ENCODE data around the gene MRAP. TPM values are rescaled to one million over a fixed set of nuclear protein-coding genes. Genes with fewer than 3 reads are reported as not detected.

MRAP gene
- total RNA-seq, 2 donors from 2014 or later: not detected

DNA sequence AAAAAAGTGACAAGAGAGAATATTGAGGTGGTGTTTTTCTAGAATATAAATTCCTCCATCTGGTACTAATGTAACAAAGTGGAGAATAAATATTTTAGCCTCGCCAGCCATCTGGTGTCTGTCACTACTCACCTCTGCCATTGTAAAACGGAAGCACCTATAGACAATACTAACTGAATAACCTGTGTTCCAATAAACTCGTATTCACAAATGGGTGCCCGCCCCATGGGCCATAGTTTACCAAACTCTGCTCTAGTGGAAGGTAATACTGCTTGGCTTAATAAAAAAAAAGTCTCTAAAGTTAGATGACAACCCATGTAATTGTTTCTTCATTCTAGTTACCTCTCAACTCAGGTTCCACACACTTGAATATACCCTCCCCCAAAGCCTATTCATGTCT, 27.9 kb upstream of the MRAP start:
- no peak for DNase-seq

DNA sequence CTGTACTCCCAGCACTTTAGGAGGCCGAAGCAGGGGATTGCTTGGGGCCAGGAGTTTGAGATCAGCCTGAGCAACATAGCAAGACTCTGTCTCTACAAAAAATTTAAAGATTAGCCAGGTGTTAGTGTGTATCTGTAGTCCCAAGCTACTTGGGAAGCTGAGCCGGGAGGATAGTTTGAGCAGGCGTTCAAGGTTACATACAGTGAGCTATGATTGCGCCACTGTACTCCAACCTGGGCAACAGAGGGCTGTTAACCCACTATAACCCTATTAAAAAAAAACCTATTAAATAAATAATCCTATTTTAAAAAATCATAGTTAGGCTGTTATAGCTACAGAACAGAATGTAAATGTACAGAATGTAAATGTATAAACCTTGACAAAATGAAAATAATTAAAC, 22.0 kb upstream of the MRAP start:
- Histone ChIP-seq H3K9ac (ENCODE audit: low read depth in 2 of 2, low read length in 2 of 2) (no peak overlapping the region), H3K27ac (no peak overlapping the region), H3K4me1 (peaks cover 4% of the 10 kb centered on the region), H3K9me3 (no peaks in the 10 kb centered on the region), H3K4me3 (no peak overlapping the region), H3K36me3 (no peaks in the 10 kb centered on the region), H3K27me3 (no peaks in the 10 kb centered on the region)
- TF ChIP-seq, protein P1, sequence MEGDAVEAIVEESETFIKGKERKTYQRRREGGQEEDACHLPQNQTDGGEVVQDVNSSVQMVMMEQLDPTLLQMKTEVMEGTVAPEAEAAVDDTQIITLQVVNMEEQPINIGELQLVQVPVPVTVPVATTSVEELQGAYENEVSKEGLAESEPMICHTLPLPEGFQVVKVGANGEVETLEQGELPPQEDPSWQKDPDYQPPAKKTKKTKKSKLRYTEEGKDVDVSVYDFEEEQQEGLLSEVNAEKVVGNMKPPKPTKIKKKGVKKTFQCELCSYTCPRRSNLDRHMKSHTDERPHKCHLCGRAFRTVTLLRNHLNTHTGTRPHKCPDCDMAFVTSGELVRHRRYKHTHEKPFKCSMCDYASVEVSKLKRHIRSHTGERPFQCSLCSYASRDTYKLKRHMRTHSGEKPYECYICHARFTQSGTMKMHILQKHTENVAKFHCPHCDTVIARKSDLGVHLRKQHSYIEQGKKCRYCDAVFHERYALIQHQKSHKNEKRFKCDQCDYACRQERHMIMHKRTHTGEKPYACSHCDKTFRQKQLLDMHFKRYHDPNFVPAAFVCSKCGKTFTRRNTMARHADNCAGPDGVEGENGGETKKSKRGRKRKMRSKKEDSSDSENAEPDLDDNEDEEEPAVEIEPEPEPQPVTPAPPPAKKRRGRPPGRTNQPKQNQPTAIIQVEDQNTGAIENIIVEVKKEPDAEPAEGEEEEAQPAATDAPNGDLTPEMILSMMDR (IDR thresholded peaks at IDR 0.05): no peak
- intact Hi-C loops (cut with DNase I): no loop called here
- no peak for DNase-seq

More for the DNA sequence above, 27.9 kb upstream of the MRAP start:
- no peaks in the 10 kb centered on the region for H3K4me1 ChIP-seq
- no peak overlapping the region for H3K4me3 ChIP-seq
- intact Hi-C loops (cut with DNase I): no loop called here
- no peaks in the 10 kb centered on the region for H3K9me3 ChIP-seq
- no peaks in the 10 kb centered on the region for H3K36me3 ChIP-seq
- no peaks in the 10 kb centered on the region for H3K27me3 ChIP-seq
- H3K27ac ChIP-seq: no peak overlapping the region
- TF ChIP-seq, protein P1 (IDR thresholded peaks at IDR 0.05): no peak
- H3K9ac ChIP-seq (ENCODE audit: low read depth in 2 of 2, low read length in 2 of 2): no peak overlapping the region

DNA sequence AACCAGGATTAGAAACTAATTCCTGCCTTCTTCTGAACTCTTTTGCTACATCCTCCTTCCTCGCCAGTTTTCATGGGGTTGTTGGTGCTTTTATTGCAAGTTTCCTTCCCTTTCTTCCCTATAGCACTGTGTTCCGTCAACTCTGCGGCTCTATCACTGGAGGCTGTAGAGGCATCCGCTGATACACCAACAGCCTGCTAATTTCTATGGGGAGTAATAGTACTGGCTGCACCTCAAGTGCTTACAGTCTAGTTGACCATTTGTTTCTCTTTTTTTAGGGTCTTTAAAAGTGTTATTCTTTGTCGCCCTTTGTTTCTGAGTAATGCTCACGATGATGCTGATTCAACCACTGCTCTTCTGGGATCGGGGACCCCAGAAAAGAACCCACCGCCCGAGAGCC, 20.6 kb upstream of the MRAP start:
- H3K27ac ChIP-seq: no peak overlapping the region

DNA sequence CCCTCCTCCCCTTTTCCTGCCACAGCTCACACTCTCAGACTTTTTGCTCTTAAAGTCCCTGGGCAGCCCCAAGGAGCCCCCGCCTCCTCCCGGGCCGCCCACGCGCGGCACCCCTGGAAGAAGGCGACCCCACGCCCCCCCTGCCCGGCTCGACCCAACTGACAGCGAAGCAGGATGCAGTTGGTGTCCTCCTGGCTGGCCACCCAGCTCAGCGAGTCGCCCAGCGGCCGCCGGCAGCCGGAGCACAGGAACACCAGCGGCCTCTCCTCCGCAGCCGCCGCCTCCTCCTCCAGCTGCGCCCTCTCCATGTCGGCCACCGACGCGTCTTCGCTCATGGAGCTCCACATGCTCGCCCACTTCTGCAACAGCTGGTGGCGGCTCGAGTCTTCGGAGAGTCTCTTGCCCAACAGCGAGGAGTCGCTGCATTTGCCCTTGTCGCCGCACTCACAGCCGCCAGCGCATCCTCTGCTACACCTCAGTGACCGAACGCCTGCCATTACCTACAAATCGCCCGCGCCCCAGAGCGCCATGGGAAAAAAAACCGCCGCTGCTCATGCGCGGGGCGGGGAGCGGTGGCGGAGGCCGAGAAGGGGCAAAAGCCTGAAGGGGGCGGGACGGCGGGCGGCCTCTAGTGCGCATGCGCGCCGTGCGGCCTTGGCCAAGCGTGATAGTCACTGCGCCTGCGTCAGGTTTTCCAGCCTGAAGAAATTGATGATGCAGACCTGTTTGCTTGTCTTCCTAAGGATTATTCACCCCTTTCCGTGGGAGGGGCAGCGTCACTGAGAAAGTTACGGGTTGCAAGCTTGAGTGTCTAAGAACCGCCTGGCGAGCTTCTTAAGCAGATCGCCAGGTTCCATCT, 19.9 kb upstream of the MRAP start, which contains the start of gene MIS18A:
TSS of gene MIS18A (minus strand) at position 532 of the 859 bp plus-strand sequence. CDS start at position 497, 35 bp downstream.
- peaks cover 4% of the 10 kb centered on the region for H3K4me1 ChIP-seq
- TF ChIP-seq, protein P1 (IDR thresholded peaks at IDR 0.05): no peak
- no peaks in the 10 kb centered on the region for H3K27me3 ChIP-seq
- no peaks in the 10 kb centered on the region for H3K36me3 ChIP-seq
- peak; percentile 93 for DNase-seq
- intact Hi-C loops (cut with DNase I): no loop called here
- peak within 1 kb of the TSS; percentile 92 for H3K4me3 ChIP-seq
- H3K9me3 ChIP-seq: no peaks in the 10 kb centered on the region
- no peak within 1 kb of the TSS for H3K27ac ChIP-seq
- H3K9ac ChIP-seq (ENCODE audit: low read depth in 2 of 2, low read length in 2 of 2): peak within 1 kb of the TSS; percentile 69 to 78

More for the DNA sequence above, 20.6 kb upstream of the MRAP start:
- Histone ChIP-seq H3K9ac (ENCODE audit: low read depth in 2 of 2, low read length in 2 of 2) (peak overlapping the region in 1 of 2 donors; percentile 78), H3K36me3 (no peaks in the 10 kb centered on the region), H3K27me3 (no peaks in the 10 kb centered on the region), H3K4me3 (peak overlapping the region; percentile 92), H3K4me1 (peaks cover 4% of the 10 kb centered on the region), H3K9me3 (no peaks in the 10 kb centered on the region)
- TF ChIP-seq, protein P1 (IDR thresholded peaks at IDR 0.05): no peak
- no peak for DNase-seq
- intact Hi-C loops (cut with DNase I): no loop called here

DNA sequence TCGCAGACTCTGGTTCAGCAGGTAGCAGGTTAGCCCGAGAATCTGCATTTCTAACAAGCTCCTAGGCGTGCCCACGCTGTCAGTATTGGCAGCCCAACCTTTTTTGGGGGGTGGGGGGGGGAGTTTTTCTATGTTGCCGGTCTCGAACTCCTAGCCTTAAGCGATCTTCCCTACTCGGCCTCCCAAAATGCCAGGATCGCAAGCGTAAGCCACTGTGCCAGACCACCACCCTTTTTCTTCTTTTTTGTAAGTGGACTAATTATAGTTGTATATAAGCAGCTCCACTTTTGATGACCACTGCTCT, 19.3 kb upstream of the MRAP start:
- Histone ChIP-seq H3K4me3 (peak overlapping the region; percentile 92), H3K27ac (no peak overlapping the region), H3K9ac (ENCODE audit: low read depth in 2 of 2, low read length in 2 of 2) (peak overlapping the region; percentile 69 to 78), H3K27me3 (no peaks in the 10 kb centered on the region), H3K4me1 (peaks cover 4% of the 10 kb centered on the region), H3K36me3 (no peaks in the 10 kb centered on the region), H3K9me3 (no peaks in the 10 kb centered on the region)
- intact Hi-C loops (cut with DNase I): no loop called here
- no peak for DNase-seq
- TF ChIP-seq, protein P1 (IDR thresholded peaks at IDR 0.05): no peak
